ENCODE data around the gene DOCK10.
A peak's percentile ranks its signal among the peaks of the same experiment; 100 is the strongest.

DOCK10 gene

GRCh38 chr2:224909885-224910573 lies 132.2 kb downstream of the DOCK10 start:
- H3K9ac ChIP-seq (ENCODE audit: low read length): no peak overlapping the region
- H3K4me1 ChIP-seq (ENCODE audit: control insufficient read depth, insufficient read depth, low read length): peaks cover 24% of the 10 kb centered on the region
- no peaks in the 10 kb centered on the region for H3K27me3 ChIP-seq (replicated peaks; ENCODE audit: control insufficient read depth, insufficient read depth, low read length)
- H3K36me3 ChIP-seq (ENCODE audit: control insufficient read depth, insufficient read depth, low read length, severe bottlenecking): no peaks in the 10 kb centered on the region
- peak overlapping the region; percentile 64 for H3K4me3 ChIP-seq (ENCODE audit: low read length)
- no peaks in the 10 kb centered on the region for H3K9me3 ChIP-seq (ENCODE audit: control insufficient read depth, low read length)
- peak; percentile 76 for DNase-seq (ENCODE audit: low read depth)

GRCh38 chr2:224908818-224909217 lies 133.4 kb downstream of the DOCK10 start:
- DNase-seq (ENCODE audit: low read depth): no peak
- no peaks in the 10 kb centered on the region for H3K27me3 ChIP-seq (replicated peaks; ENCODE audit: control insufficient read depth, insufficient read depth, low read length)
- no peaks in the 10 kb centered on the region for H3K9me3 ChIP-seq (ENCODE audit: control insufficient read depth, low read length)
- H3K36me3 ChIP-seq (ENCODE audit: control insufficient read depth, insufficient read depth, low read length, severe bottlenecking): no peaks in the 10 kb centered on the region
- H3K4me3 ChIP-seq (ENCODE audit: low read length): no peak overlapping the region
- H3K9ac ChIP-seq (ENCODE audit: low read length): no peak overlapping the region
- H3K4me1 ChIP-seq (ENCODE audit: control insufficient read depth, insufficient read depth, low read length): peaks cover 32% of the 10 kb centered on the region

GRCh38 chr2:224904381-224904780 lies 137.9 kb downstream of the DOCK10 start:
- Histone ChIP-seq H3K4me1 (ENCODE audit: control insufficient read depth, insufficient read depth, low read length) (peaks cover 10% of the 10 kb centered on the region), H3K4me3 (ENCODE audit: low read length) (no peak overlapping the region), H3K27me3 (replicated peaks; ENCODE audit: control insufficient read depth, insufficient read depth, low read length) (no peaks in the 10 kb centered on the region), H3K9ac (ENCODE audit: low read length) (no peak overlapping the region), H3K9me3 (ENCODE audit: control insufficient read depth, low read length) (no peaks in the 10 kb centered on the region), H3K36me3 (ENCODE audit: control insufficient read depth, insufficient read depth, low read length, severe bottlenecking) (no peaks in the 10 kb centered on the region)
- DNase-seq (ENCODE audit: low read depth): peak; percentile 48

DNA sequence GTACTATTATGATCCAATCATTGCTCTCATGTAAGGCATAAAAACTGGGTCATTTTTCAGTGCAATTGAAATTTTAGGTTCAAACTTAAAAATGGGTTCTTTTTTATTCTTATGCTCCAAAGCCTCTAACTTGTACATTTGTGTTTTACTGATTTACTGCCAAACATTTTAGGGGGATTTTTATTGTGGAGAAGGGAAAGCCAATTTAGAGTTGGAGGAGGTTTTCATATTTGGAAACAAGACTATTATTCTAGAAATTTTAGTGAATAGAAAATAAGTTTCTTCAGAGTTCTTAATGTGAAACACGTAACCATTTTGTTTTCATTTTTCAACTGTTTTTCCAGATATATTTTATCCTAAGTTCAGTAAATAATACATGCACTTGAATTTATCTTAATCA lies 138.6 kb downstream of the DOCK10 start:
- peaks cover 8% of the 10 kb centered on the region for H3K4me1 ChIP-seq (ENCODE audit: control insufficient read depth, insufficient read depth, low read length)
- H3K9ac ChIP-seq (ENCODE audit: low read length): no peak overlapping the region
- DNase-seq (ENCODE audit: low read depth): no peak
- H3K9me3 ChIP-seq (ENCODE audit: control insufficient read depth, low read length): no peaks in the 10 kb centered on the region
- H3K4me3 ChIP-seq (ENCODE audit: low read length): no peak overlapping the region
- no peaks in the 10 kb centered on the region for H3K36me3 ChIP-seq (ENCODE audit: control insufficient read depth, insufficient read depth, low read length, severe bottlenecking)
- H3K27me3 ChIP-seq (replicated peaks; ENCODE audit: control insufficient read depth, insufficient read depth, low read length): no peaks in the 10 kb centered on the region

DNA sequence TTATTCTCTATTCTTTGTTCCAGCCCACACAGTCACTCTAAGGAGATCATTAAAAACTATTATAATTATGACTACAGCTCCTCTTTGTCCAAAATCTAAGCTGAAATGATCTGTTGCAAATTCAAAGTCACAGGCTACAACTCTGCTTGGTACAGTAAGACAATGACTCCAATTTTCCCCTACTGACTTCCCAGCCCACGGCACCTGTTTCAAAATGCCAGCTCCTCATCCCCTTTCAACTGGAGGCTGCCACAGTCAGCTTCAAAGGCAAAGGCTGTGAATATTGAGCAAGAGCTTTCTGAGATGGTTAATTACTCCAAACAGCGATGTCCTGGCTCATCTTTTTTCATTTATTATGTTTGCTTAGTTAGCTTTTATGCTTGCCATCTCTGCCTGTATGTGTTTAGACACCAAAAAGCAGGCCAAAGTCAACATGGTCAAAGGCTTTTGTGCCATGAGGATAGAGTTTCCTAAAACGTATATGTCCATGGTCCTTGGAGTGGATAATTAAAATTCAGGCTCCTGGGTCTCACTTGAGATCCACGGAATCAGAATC lies 141.1 kb downstream of the DOCK10 start:
- DNase-seq (ENCODE audit: low read depth): no peak
- H3K27me3 ChIP-seq (replicated peaks; ENCODE audit: control insufficient read depth, insufficient read depth, low read length): no peaks in the 10 kb centered on the region

GRCh38 chr2:224895377-224895776 lies 146.9 kb downstream of the DOCK10 start:
- Histone ChIP-seq H3K4me1 (ENCODE audit: control insufficient read depth, insufficient read depth, low read length) (no peaks in the 10 kb centered on the region), H3K9ac (ENCODE audit: low read length) (no peak overlapping the region), H3K27me3 (replicated peaks; ENCODE audit: control insufficient read depth, insufficient read depth, low read length) (no peaks in the 10 kb centered on the region), H3K4me3 (ENCODE audit: low read length) (no peak overlapping the region), H3K36me3 (ENCODE audit: control insufficient read depth, insufficient read depth, low read length, severe bottlenecking) (no peaks in the 10 kb centered on the region), H3K9me3 (ENCODE audit: control insufficient read depth, low read length) (no peaks in the 10 kb centered on the region)
- no peak for DNase-seq (ENCODE audit: low read depth)

More for the DNA sequence above, 141.1 kb downstream of the DOCK10 start:
- H3K36me3 ChIP-seq (ENCODE audit: control insufficient read depth, insufficient read depth, low read length, severe bottlenecking): no peaks in the 10 kb centered on the region
- H3K4me1 ChIP-seq (ENCODE audit: control insufficient read depth, insufficient read depth, low read length): peaks cover 8% of the 10 kb centered on the region
- no peak overlapping the region for H3K9ac ChIP-seq (ENCODE audit: low read length)
- H3K9me3 ChIP-seq (ENCODE audit: control insufficient read depth, low read length): no peaks in the 10 kb centered on the region
- H3K4me3 ChIP-seq (ENCODE audit: low read length): no peak overlapping the region

GRCh38 chr2:224894356-224894755 lies 147.9 kb downstream of the DOCK10 start:
- Histone ChIP-seq H3K4me1 (ENCODE audit: control insufficient read depth, insufficient read depth, low read length) (no peaks in the 10 kb centered on the region), H3K4me3 (ENCODE audit: low read length) (no peak overlapping the region), H3K36me3 (ENCODE audit: control insufficient read depth, insufficient read depth, low read length, severe bottlenecking) (no peaks in the 10 kb centered on the region), H3K9me3 (ENCODE audit: control insufficient read depth, low read length) (no peaks in the 10 kb centered on the region), H3K27me3 (replicated peaks; ENCODE audit: control insufficient read depth, insufficient read depth, low read length) (no peaks in the 10 kb centered on the region), H3K9ac (ENCODE audit: low read length) (no peak overlapping the region)
- DNase-seq (ENCODE audit: low read depth): no peak

- Histone ChIP-seq H3K9ac (ENCODE audit: low read length) (no peak overlapping the region), H3K27me3 (replicated peaks; ENCODE audit: control insufficient read depth, insufficient read depth, low read length) (no peaks in the 10 kb centered on the region), H3K4me3 (ENCODE audit: low read length) (no peak overlapping the region), H3K4me1 (ENCODE audit: control insufficient read depth, insufficient read depth, low read length) (no peaks in the 10 kb centered on the region), H3K9me3 (ENCODE audit: control insufficient read depth, low read length) (no peaks in the 10 kb centered on the region), H3K36me3 (ENCODE audit: control insufficient read depth, insufficient read depth, low read length, severe bottlenecking) (no peaks in the 10 kb centered on the region)
- no peak for DNase-seq (ENCODE audit: low read depth)
Observed at GRCh38 chr2:224893848-224894247, 148.4 kb downstream of the DOCK10 start.

GRCh38 chr2:224892574-224893204 lies 149.6 kb downstream of the DOCK10 start:
- DNase-seq (ENCODE audit: low read depth): no peak
- Histone ChIP-seq H3K4me3 (ENCODE audit: low read length) (no peak overlapping the region), H3K4me1 (ENCODE audit: control insufficient read depth, insufficient read depth, low read length) (peaks cover under 1% of the 10 kb centered on the region), H3K9me3 (ENCODE audit: control insufficient read depth, low read length) (no peaks in the 10 kb centered on the region), H3K9ac (ENCODE audit: low read length) (no peak overlapping the region), H3K36me3 (ENCODE audit: control insufficient read depth, insufficient read depth, low read length, severe bottlenecking) (no peaks in the 10 kb centered on the region), H3K27me3 (replicated peaks; ENCODE audit: control insufficient read depth, insufficient read depth, low read length) (no peaks in the 10 kb centered on the region)

- Histone ChIP-seq H3K4me3 (ENCODE audit: low read length) (no peak overlapping the region), H3K9me3 (ENCODE audit: control insufficient read depth, low read length) (no peaks in the 10 kb centered on the region), H3K36me3 (ENCODE audit: control insufficient read depth, insufficient read depth, low read length, severe bottlenecking) (no peaks in the 10 kb centered on the region), H3K27me3 (replicated peaks; ENCODE audit: control insufficient read depth, insufficient read depth, low read length) (no peaks in the 10 kb centered on the region), H3K9ac (ENCODE audit: low read length) (no peak overlapping the region), H3K4me1 (ENCODE audit: control insufficient read depth, insufficient read depth, low read length) (peaks cover 23% of the 10 kb centered on the region)
- DNase-seq (ENCODE audit: low read depth): no peak
Observed at GRCh38 chr2:224890372-224890771, 151.9 kb downstream of the DOCK10 start.

GRCh38 chr2:224887141-224887540 lies 155.1 kb downstream of the DOCK10 start:
- Histone ChIP-seq H3K9me3 (ENCODE audit: control insufficient read depth, low read length) (no peaks in the 10 kb centered on the region), H3K36me3 (ENCODE audit: control insufficient read depth, insufficient read depth, low read length, severe bottlenecking) (no peaks in the 10 kb centered on the region), H3K4me1 (ENCODE audit: control insufficient read depth, insufficient read depth, low read length) (peaks cover 55% of the 10 kb centered on the region), H3K4me3 (ENCODE audit: low read length) (no peak overlapping the region), H3K27me3 (replicated peaks; ENCODE audit: control insufficient read depth, insufficient read depth, low read length) (no peaks in the 10 kb centered on the region), H3K9ac (ENCODE audit: low read length) (no peak overlapping the region)
- peak; percentile 88 for DNase-seq (ENCODE audit: low read depth)

Data from adipocyte (in vitro differentiated cells).